ENCODE data around the gene OSBPL9. TPM values are rescaled to one million over a fixed set of nuclear protein-coding genes. Genes with fewer than 3 reads are reported as not detected.

OSBPL9 gene
- total and polyA plus RNA-seq, 2 experiments from 2014 or later = 32.2 to 37.0 TPM

- H3K79me2 ChIP-seq (ENCODE audit: insufficient read depth) = peaks cover 96% of the 10 kb centered on the region
- 94 to 100% methylated on average over 1 of the region's 1 CpG for WGBS, 2 experiments (ENCODE audit: low coverage in 1 of 2, low lambda C conversion rate in 2 of 2, missing lambda C conversion rate in 2 of 2)
Observed at GRCh38 chr1:51631747-51632146, 14.9 kb downstream of the OSBPL9 start.

GRCh38 chr1:51634618-51635017 is 17.7 kb downstream of the OSBPL9 start:
- TF ChIP-seq EZH2 (IDR thresholded peaks at IDR 0.05; ENCODE audit: insufficient read depth, poor library complexity, severe bottlenecking) = no peak
- TF ChIP-seq EZH2phosphoT487 (IDR thresholded peaks at IDR 0.05; ENCODE audit: insufficient read depth, low read depth) = no peak
- WGBS, 2 experiments (ENCODE audit: low coverage in 1 of 2, low lambda C conversion rate in 2 of 2, missing lambda C conversion rate in 2 of 2) = 95 to 96% methylated on average over 7 of the region's 7 CpGs
- no peak overlapping the region for H2AFZ ChIP-seq
- no peak overlapping the region for H3K27ac ChIP-seq
- H3K79me2 ChIP-seq (ENCODE audit: insufficient read depth) = peaks cover 89% of the 10 kb centered on the region
- H3K4me3 ChIP-seq = no peak overlapping the region
- in situ Hi-C loops (cut with MboI) = no loop called here
- no peaks in the 10 kb centered on the region for H3K36me3 ChIP-seq (ENCODE audit: low read depth)
- no peaks in the 10 kb centered on the region for H3K9me2 ChIP-seq (ENCODE audit: insufficient read depth)
- H3K9me3 ChIP-seq (ENCODE audit: low read depth) = no peaks in the 10 kb centered on the region
- peaks cover 12% of the 10 kb centered on the region for H3F3A ChIP-seq (ENCODE audit: insufficient read depth)
- H3K9ac ChIP-seq = no peak overlapping the region
- peaks cover 17% of the 10 kb centered on the region for H3K4me1 ChIP-seq (ENCODE audit: insufficient read depth)
- H4K20me1 ChIP-seq (ENCODE audit: insufficient read depth) = no peaks in the 10 kb centered on the region
- DNase-seq = no peak
- H3K27me3 ChIP-seq (replicated peaks; ENCODE audit: insufficient read depth) = no peaks in the 10 kb centered on the region
- no peak overlapping the region for H3K4me2 ChIP-seq (ENCODE audit: unreplicated experiment)

More at GRCh38 chr1:51631747-51632146, 14.9 kb downstream of the OSBPL9 start:
- no peak overlapping the region for H3K4me2 ChIP-seq (ENCODE audit: unreplicated experiment)
- peaks cover 10% of the 10 kb centered on the region; the same call in 1 of the 2 replicates for H3K4me1 ChIP-seq (ENCODE audit: insufficient read depth)
- no peak for TF ChIP-seq EZH2 (IDR thresholded peaks at IDR 0.05; ENCODE audit: insufficient read depth, poor library complexity, severe bottlenecking)
- no peak for TF ChIP-seq EZH2phosphoT487 (IDR thresholded peaks at IDR 0.05; ENCODE audit: insufficient read depth, low read depth)
- no peaks in the 10 kb centered on the region for H3K9me2 ChIP-seq (ENCODE audit: insufficient read depth)
- no peaks in the 10 kb centered on the region for H3K9me3 ChIP-seq (ENCODE audit: low read depth)
- H3K4me3 ChIP-seq = no peak overlapping the region
- no peak overlapping the region for H3K27ac ChIP-seq
- no peak for DNase-seq
- H3K36me3 ChIP-seq (ENCODE audit: low read depth) = no peaks in the 10 kb centered on the region
- H3K27me3 ChIP-seq (replicated peaks; ENCODE audit: insufficient read depth) = no peaks in the 10 kb centered on the region
- H3F3A ChIP-seq (ENCODE audit: insufficient read depth) = peaks cover under 1% of the 10 kb centered on the region; the same call in 1 of the 2 replicates
- H2AFZ ChIP-seq = no peak overlapping the region
- no peaks in the 10 kb centered on the region for H4K20me1 ChIP-seq (ENCODE audit: insufficient read depth)
- H3K9ac ChIP-seq = no peak overlapping the region
- in situ Hi-C loops (cut with MboI) = no loop called here

GRCh38 chr1:51635615-51636014 is 18.7 kb downstream of the OSBPL9 start:
- TF ChIP-seq EZH2 (IDR thresholded peaks at IDR 0.05; ENCODE audit: insufficient read depth, poor library complexity, severe bottlenecking) (no peak), EZH2phosphoT487 (IDR thresholded peaks at IDR 0.05; ENCODE audit: insufficient read depth, low read depth) (no peak)

GRCh38 chr1:51636191-51636590 is 19.3 kb downstream of the OSBPL9 start:
- Histone ChIP-seq H3K36me3 (ENCODE audit: low read depth) (no peaks in the 10 kb centered on the region), H3K9me2 (ENCODE audit: insufficient read depth) (no peaks in the 10 kb centered on the region), H3F3A (ENCODE audit: insufficient read depth) (peaks cover 12% of the 10 kb centered on the region), H3K27ac (peak overlapping the region; percentile 73; the same call in 1 of the 2 replicates), H4K20me1 (ENCODE audit: insufficient read depth) (no peaks in the 10 kb centered on the region), H3K79me2 (ENCODE audit: insufficient read depth) (peaks cover 89% of the 10 kb centered on the region), H3K9ac (no peak overlapping the region), H3K4me3 (no peak overlapping the region), H3K4me1 (ENCODE audit: insufficient read depth) (peaks cover 22% of the 10 kb centered on the region), H2AFZ (no peak overlapping the region), H3K27me3 (replicated peaks; ENCODE audit: insufficient read depth) (no peaks in the 10 kb centered on the region), H3K4me2 (ENCODE audit: unreplicated experiment) (no peak overlapping the region), H3K9me3 (ENCODE audit: low read depth) (no peaks in the 10 kb centered on the region)
- peak; percentile 12 for DNase-seq
- TF ChIP-seq EZH2phosphoT487 (IDR thresholded peaks at IDR 0.05; ENCODE audit: insufficient read depth, low read depth) (no peak), EZH2 (IDR thresholded peaks at IDR 0.05; ENCODE audit: insufficient read depth, poor library complexity, severe bottlenecking) (no peak)
- 100% methylated on average over 2 of the region's 2 CpGs for WGBS, 2 experiments (ENCODE audit: low coverage in 1 of 2, low lambda C conversion rate in 2 of 2, missing lambda C conversion rate in 2 of 2)
- in situ Hi-C loops (cut with MboI) = no loop called here

More at GRCh38 chr1:51635615-51636014, 18.7 kb downstream of the OSBPL9 start:
- Histone ChIP-seq H3K4me3 (no peak overlapping the region), H3K36me3 (ENCODE audit: low read depth) (no peaks in the 10 kb centered on the region), H3K27me3 (replicated peaks; ENCODE audit: insufficient read depth) (no peaks in the 10 kb centered on the region), H3K9me3 (ENCODE audit: low read depth) (no peaks in the 10 kb centered on the region), H4K20me1 (ENCODE audit: insufficient read depth) (no peaks in the 10 kb centered on the region), H3F3A (ENCODE audit: insufficient read depth) (peaks cover 12% of the 10 kb centered on the region), H3K4me1 (ENCODE audit: insufficient read depth) (peaks cover 17% of the 10 kb centered on the region), H3K9me2 (ENCODE audit: insufficient read depth) (no peaks in the 10 kb centered on the region), H3K4me2 (ENCODE audit: unreplicated experiment) (no peak overlapping the region), H3K9ac (no peak overlapping the region), H3K27ac (no peak overlapping the region), H2AFZ (no peak overlapping the region), H3K79me2 (ENCODE audit: insufficient read depth) (peaks cover 89% of the 10 kb centered on the region)
- DNase-seq = no peak
- in situ Hi-C loops (cut with MboI) = no loop called here
- WGBS, 2 experiments (ENCODE audit: low coverage in 1 of 2, low lambda C conversion rate in 2 of 2, missing lambda C conversion rate in 2 of 2) = 95 to 100% methylated on average over 3 of the region's 3 CpGs
